ENCODE results near the gene PRRT1B.

PRRT1B gene

DNA sequence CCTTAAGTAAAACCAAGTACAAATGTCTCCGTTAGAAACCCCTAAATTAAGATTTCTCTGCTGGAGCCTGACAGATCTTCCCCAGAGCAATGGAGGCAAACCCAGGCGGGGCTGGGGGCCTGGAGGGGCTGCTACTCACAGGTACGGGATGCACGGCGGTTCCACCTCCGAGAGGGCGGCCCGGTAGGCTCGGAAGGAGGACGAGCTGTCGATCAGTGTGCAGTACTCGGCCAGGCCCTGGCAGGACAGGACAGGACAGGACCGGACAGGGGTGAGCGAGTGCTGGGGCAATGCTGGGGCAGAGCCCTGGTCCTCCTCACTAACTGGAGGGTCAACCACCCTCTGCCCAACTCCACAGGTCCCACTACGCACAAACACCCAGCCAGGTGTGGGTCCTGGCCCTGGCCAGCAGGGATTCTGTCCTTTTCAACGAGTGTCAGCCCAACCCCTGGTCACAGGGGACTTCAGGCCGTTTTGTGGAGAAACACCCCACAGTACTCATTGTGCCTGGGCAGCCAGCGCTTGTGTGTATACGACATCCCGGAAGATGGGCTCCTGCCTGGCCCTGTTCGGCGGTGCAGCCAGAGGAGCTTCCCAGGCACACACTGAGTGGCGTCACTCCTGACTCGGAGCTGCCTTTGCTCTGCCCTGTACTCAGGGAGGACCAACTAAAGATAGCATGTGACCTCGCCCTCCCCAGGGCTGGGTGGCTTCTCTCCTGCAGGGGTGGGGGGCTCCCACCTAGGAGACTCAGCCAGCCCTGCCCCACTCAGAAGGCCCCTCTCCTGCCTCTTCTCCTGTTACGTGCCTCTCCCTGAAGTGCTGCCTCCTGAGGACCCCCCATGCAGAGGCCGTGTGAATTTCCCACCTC is 37.4 kb downstream of the PRRT1B start:
- no peak for DNase-seq

DNA sequence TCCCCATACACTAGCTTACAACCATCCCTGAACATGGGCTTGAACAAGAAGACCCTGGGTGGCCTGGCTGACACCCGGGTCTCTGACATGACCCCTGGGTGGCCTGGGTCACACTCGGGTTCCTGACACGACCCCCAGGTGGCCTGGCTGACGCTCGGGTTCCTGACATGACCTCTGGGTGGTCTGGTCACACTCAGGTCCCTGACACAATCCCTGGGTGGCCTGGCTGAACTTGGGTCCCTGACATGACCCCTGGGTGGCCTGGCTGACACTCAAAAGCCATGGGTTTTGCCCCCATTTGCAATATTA is 38.0 kb downstream of the PRRT1B start:
- no peak for DNase-seq

DNA sequence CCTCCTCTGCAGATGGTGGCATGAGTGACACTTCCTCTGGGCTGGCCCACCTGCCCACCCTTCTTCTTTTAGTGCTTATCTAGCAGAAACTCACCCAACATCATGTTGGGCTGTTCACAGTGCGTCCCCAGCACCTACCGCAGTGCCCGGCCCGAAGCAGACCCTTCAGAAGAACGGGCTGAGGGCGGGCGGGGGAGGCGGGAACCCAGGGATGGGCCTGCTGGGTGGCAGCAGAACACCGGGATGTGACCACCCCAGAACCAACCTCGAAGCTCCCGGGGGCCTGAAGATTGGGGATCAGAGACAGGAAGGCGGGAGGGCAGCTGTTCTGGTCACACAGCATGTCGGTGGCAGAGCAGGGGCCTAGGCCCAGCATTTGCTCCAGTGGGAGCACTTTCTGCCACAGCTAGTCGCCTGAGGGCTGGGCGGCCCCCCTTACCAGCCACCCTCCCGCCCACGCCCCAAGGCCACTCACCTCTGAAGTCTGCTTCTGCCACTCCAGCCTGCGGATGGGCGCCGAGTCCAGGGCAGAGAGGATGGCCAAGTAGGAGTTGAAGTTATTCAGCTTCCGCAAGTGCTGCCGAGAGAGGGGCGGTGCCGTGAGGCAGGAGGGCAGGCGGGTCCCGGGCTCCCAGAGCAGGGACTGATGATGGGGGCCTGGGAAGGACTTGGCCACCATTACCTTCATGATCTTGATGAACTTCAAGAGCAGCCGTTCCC is 38.7 kb downstream of the PRRT1B start:
- DNase-seq: no peak

DNA sequence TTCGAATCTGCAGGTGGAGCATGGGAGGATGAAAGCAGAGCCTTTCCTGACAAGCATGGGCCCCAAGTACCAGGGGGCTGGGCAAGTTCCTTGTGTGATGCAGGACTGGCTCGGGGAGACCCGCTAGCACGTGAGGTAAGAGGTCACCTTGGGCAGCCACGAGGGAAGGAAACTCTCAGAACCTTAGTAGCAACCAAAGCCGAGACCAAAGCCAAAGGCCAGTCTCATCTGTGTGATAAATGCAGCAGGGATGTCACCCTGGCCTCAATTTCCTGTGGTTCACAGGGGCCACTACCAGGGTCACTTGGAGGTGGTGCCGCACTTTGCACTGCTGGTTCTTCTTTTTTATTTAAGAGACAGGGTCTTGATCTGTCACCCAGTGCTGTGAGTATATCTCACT is 39.5 kb downstream of the PRRT1B start:
- no peak for DNase-seq

DNA sequence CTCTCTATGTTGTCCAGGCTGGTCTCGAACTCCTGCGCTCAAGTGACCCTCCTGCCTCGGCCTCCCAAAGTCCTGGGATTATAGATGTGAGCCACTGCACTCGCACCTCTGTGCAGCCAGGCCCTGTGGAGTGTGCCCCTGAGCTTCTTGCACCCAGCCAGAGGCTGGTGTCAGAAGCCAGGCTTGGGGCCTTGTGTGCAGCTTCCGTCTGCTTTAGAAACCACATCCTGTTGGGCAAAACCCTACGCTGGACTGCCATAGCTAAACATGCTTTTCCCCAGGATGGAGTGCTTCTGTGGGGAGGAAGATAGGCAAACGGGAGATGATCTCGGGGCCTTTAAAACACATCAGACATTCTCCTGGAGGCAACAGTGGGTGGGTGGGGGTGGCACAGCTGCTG is 40.1 kb downstream of the PRRT1B start:
- DNase-seq: peak; percentile 32

DNA sequence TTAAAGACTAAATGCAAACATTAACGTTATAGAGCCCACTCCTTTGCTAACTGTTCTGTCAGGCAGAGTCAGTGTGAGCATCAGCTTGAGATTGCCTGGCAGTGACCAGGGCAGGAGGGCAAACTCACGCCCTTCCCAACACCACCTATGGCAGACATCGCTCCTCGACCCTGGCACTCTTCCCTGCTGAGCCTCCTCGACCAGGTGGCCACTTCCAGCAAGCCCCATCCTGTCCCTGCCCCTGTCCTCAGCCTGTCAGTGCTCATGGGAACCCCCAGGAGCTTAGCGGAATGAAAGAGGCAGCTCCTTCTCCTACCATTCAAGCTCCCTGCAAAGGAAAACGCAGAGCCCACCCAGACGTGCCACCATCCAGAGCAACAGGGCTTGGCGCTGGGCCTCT is 42.0 kb downstream of the PRRT1B start:
- DNase-seq: no peak

DNA sequence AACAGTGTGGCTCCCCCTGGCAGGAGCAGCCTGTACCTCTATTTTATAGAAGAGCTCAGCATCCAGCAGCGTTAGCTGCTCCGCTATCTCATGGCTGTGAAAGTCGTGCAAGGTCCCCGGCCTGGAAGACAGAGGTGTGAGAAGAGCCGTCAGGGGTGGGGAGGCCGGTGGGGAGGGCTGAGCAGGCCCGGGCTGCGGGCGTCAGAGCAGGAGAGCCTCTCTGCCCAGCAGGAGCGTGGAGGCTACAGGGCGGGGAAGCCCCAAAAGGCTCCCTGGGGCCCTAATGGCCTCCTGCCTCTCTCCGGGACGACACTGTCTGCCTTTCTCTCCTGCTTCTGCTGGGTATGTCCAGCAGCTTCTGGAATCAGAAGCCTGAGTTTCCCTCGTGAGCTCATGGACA is 42.6 kb downstream of the PRRT1B start:
- no peak for DNase-seq

DNA sequence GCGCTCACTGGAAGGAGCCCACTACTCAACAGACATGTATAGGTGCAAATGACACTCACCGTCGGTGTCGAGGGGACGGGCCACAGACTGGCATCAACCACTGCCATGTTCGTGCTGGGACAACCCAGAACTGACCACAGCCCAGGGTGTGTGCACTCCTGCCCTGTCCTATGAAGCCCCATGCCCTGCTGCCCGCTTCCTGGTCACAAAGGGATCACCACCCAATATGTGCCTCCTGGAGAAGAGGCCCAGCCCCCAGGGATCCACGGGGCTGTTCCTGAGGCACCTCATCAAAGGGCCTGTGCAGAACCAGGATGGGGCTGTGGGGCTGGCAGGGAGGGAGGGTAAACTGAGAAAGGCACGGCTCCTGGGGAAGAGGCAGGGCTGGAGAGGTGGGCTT is 43.1 kb downstream of the PRRT1B start:
- DNase-seq: no peak

DNA sequence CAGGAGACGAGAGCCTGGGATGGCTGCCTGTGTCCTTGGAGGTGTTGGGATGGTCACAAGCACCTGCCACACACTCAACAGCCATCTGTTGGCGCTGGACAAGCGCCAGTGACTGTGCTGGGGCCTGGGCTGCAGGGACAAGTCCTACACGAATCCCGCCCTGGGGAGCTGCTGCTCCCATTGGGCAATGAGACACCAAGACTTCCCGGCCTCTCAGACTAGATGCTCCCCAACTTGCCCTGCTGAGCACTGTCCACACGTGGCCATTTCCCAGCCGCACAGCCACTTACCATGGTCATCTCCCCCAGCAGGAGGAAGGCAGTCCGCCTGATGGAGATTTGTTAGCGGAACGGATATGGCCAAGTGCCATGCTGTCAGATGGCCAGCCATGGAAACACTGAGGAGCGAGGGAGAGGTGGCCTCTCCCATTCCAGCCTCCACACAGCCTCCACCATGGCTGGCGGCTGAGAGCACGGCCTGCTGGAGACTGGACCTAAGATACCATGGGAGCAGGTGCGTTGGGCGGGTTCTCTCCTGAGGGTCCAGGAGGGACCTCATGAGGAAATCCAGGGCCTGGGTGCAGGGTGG is 43.9 kb downstream of the PRRT1B start:
- no peak for DNase-seq

DNA sequence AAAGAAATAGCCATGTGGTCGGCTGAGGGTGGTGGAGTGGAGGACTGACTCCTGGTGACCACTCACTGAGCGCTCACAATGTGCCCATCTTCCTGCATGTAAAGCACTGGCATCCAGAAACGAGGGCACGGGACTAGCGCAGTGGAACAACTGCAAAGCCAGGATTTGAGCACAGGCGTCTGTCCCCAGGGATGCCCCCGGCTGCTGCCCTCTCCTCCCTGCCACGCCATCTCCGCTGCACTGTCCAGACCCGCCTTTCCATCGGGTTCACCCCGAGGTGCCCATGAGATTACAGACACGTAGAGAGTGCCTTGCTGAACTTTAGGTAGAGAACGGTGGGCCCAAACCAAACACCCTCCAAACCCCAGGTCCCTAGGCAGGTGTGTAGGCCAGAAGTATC is 44.7 kb downstream of the PRRT1B start:
- DNase-seq: no peak

DNA sequence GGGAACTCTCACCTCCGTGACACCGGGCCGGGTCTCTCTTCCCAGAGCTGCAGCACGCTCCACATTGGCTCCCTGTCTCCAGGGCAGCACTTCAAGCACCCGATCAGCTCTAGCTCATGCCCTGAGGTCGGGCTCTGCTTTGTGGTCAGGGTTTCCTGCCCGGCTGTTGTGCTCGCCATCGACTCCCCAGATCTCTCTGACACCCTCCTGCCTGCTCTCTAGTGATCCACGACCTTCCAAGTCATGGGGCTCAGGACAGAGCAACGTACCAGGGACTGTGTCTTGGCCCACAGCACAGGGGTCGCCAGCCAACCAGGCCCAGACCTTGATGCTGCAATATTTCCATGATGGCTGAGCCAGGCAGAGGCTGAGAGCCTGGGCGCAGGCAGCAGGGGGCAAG is 45.1 kb downstream of the PRRT1B start:
- no peak for DNase-seq

DNA sequence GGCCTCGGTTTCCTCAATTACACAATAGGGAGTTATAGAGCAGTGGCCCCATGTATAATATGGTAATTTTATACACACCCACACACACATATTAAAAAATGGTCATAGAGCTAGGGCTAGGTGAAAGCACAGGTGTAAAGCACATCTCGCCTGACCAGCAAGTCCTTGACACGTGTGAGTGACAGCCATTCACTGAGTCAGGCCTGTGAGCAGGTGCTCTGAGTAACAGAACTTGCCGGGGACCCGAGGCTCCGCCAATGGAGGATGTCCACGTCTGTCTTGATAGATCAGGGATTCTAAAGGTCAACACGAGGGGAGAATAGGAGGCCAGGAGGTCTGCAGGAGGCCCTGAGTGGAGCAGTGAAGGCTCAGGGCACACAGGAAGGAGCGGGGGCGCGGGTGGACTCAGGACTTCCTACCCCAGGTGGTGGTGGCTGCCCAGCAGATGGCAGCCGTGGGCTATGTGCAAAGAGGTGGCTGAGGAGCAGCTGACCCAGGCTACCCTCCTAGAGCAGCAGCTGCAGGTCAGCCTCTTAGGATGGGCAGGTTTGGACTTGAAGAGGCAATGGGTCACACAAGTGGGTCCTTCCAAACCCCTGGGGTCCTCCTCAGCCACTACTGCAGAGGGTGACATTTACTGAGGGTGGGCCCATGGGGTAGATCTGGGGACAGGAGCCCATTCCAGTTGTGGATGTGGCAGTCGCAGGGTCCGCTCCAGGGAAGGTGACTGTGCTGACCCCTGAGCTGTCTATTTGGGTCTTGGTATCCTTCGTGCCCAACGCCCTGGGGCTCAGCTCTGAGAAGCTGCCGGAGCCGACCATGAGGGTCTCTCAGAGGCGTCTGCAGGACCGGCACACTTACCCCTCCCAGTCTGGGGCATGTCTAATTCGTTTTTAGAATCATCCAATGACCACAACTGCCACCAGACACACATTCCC is 45.9 kb downstream of the PRRT1B start:
- DNase-seq: peak; percentile 83

DNA sequence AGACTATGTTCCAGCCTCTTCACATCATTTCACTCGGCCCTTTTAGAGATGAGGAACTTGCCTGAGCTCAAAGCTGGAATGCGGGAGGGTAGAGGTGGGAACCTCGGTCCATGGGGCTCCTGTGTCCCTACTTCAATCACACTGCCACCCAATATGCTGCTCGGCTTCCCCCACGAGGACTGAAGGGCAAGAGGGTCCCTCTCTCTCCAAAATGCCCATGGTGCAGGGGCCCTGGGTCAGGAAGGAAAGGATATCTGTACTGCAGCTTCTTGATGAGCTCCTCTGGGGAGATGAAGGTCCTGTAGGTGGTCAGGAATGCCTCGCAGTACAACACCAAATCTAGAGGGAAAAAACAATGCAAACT is 46.5 kb downstream of the PRRT1B start:
- no peak for DNase-seq

DNA sequence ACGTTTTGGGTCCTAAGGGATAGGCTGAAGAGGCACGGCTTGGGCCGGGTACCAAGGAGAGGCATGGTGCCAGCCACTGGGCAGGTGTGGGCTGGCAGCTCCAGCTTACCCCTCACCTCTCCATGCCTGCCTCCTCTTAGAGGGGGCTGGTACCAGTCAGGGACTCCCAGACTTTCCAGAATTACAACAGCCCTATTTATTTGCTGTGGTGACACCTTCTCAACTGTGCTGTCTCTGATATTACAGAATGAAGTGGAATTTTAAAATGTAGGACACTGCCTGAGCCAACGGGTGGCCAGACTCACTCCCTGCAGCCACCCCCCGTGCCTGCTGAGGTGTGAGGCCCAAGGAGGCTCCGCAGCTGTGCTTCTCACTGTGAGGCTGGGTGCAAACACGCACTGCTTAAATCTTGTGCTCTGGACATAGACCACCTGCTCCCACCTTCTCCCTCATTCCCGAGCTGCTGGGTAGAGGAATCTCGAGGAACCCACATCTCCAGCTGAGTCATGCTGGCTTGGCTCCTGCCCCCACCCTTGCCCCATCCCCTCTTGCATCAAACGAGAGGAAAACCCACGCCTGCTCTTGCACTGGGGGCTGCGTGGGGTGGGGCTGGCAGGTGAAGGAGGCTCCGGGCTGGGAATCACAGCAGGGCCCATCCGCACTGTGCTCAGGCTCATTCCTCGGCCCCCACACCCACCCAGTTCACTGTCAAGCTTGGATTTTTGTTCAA is 47.9 kb downstream of the PRRT1B start:
- DNase-seq: no peak

DNA sequence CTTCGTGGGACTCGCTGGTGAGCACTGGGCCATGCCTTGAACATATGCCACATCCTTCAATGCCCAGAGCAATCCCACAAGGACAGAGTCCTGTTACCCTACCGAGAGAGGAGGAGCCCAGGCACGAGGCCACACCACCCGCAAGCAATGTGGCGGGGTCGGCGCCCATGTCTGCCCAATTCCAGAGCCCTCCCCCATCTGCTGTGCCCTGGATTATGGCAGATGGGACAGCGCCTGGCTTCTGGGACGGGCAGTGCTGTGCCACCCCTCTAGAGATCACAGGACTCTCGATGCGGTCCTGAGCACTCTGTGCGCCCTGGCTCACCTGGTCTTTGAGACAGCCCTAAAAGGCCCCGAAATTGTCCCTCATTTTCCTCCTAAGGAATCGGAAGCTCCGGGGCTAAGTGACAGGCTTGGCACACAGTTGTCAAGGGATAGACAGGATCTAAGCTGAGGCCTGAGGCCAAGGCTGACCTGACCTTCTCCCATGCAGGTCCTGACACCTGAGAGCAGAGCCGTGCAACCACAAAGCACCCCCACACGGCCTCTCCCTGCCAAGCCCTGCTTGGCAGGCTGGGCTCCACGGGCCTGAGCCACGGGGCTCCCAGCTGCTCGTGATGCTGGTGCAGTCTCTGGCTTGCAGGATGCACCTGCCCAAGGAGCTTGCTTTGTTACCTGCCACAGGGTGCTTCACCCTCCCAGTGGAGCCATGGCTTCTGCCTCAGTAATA is 48.8 kb downstream of the PRRT1B start:
- DNase-seq: no peak

DNA sequence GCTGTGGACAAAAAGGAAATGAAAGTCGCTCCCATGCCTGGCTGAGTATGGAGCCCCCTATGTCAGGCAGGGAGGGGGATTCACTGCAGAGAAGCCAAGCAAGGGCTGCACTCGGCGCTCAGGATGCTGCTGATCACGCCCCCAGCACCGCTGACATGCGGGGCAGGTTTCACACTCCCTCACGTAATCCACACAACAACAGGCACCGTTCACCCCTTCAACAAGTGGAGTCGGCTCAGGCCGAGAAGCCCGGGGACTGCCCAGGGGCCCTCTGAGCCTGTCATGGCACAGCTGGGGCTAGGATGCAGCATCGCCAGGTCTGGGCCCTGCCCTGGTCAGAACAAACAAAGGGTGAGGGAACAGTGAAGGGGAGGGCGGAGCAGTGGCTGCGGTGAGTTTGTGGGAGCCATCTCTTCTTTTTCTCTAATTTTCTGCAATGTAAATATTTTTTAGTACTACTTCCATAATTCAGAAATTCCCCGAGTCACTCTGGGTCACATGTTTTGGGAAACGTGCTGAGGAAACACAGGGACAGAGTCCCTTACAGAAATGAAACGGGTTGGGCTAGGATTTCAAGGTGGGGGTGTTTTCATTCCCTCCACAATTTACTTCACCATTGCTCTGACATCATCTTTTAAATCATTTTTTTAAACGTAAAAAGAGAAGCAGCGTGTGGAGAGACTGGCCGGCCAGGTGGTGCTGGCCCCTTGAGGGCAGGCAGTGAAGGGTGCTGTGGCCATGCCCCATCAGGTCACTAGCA is 49.8 kb downstream of the PRRT1B start:
- DNase-seq: no peak

DNA sequence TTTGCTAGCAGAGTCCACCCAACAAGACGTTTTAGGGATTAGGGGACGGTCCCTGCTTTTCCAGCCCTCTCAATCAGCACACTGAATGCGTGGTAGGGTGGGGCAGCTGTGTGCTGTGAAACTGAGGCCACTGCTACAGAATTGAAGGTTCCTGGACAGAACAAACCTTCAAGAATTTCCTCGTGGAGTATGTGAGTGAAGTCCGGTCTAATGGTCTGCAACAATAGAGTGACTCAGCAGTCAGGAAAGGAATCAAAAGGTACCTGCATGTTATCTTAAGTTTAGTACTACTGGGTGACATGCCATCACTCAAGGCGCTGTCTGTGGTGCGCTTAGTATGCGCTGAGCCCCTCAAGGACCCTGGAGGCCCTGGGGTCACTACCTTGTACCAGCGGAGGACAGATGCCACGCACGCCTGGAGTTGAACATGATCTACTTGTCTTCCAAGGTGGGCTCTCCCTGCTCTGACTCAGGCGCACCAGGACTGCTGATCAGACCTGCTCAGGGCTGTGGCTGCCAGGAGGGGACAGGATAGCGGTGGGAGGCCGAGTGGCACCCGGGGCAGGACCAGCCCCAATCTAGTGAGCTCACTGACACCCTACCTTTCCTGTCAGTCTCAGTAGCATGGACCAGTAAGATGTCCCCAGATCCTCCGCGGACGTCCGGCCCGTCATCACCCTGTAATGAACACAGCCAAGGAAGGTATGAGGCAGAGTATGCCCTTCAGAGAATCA is 50.5 kb downstream of the PRRT1B start:
- no peak for DNase-seq

DNA sequence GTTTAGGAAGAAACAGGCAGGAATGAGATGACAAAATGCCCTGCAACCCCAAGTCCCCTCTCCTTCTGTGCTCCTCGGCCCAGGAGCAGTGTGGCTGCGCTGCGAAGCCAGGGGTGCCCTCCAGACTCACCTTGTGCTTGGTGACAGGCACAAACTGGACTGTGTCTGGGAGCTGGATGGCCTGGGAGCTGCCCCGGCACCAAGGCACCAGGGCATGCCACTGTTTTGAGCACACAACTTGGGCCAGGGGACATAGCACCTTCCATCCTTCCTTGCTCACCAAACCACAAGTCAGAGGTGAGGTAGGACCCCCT is 51.1 kb downstream of the PRRT1B start:
- no peak for DNase-seq

DNA sequence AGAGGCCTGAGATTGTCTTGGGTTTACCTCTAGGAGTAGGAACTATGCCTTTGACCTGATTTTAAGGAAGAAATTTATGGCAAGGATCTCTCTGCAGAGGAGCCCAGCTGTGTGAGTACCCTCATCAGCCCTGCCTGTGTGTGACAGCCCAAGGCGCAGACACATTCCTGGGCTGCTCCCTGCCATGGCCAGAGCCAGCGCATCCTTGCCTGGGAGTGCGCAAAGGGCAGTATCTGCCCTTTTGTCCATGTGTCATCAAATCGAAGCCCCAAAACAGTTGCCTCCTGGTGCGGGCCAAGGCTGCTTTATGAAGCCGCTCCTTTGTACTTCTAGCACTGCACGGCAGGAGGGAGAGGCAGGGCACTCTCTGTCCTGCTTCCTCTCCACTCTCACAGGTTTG is 51.9 kb downstream of the PRRT1B start:
- no peak for DNase-seq

DNA sequence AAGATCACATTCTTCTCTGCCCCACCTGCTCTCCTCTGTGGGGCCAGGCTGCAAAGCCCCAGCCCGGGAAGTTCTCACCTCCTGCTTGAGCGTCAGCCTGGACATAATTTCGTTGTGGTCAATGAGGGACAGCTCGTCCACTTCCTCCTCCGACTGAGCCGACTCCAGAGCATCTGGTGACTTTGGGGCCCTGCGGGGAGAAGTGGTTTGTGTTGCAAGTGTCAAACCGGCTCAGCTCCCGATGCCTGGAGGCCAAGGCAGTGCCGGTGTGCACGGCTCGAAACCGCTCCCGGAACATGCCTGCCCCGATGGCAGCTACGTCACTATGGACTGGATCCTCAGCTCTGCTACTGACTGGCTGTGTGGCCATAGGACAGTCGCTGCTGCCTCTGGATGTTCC is 52.8 kb downstream of the PRRT1B start:
- no peak for DNase-seq
